ENCODE measurements around the gene TNFAIP6. TPM values are rescaled to one million over a fixed set of nuclear protein-coding genes. Genes with fewer than 3 reads are reported as not detected.

Gene TNFAIP6
- polyA plus RNA-seq, 1 of the 3 experiments (the other 2 are of a cell fraction): 0.58 TPM

DNA sequence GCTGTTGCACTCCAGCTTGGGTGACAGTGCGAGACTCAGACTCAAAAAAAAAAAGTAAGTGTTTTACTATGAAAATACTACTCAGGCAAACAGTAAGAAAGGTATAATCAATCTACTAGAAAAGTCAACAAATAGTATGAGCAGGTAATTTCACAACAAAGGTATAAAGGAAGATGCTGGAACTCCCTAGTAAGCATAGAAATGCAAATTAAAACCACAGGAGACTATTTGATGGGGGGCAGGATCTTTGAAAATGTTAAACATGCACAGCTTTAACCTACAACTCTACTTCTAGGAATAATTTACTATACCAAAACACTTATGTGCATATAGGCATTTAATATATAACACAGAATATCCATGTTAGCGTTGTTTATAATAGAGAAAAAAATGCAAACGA lies 24.3 kb upstream of the TNFAIP6 start:
- ChIA-PET CTCF (no interaction called here), POLR2A (no interaction called here)
- Histone ChIP-seq H3K9me2 (no peaks in the 10 kb centered on the region), H3K27me3 (ENCODE audit: insufficient read depth) (no peaks in the 10 kb centered on the region), H3F3A (replicated peaks; ENCODE audit: insufficient read depth) (peaks cover 15% of the 10 kb centered on the region), H2AFZ (ENCODE audit: low read depth) (no peak overlapping the region), H3K36me3 (replicated peaks in 1 of 2; ENCODE audit: control insufficient read depth in 1 of 2, insufficient read depth in 2 of 2, low read length in 1 of 2) (no peaks in the 10 kb centered on the region), H3K79me2 (ENCODE audit: insufficient read depth) (no peaks in the 10 kb centered on the region), H3K27ac (ENCODE audit: low read depth in 2 of 2, low read length in 1 of 2) (peak overlapping the region in 1 of 2 experiments; percentile 89; a peak in 1 of 4 replicates), H3K4me3 (ENCODE audit: low read depth in 2 of 2, low read length in 1 of 2) (no peak overlapping the region), H3K4me1 (ENCODE audit: control insufficient read depth in 1 of 2, insufficient read depth in 2 of 2, low read depth in 1 of 2, low read length in 1 of 2) (peaks cover 7 to 27% of the 10 kb centered on the region in 2 experiments), H3K9ac (no peak overlapping the region), H4K20me1 (ENCODE audit: insufficient read depth) (no peaks in the 10 kb centered on the region), H3K4me2 (no peak overlapping the region), H3K9me3 (0 out of 2 replicates have a peak, but pooled peaks cover 5% of the 10 kb centered on the region)
- 86% methylated on average over 3 of the region's 3 CpGs for WGBS (ENCODE audit: low lambda C conversion rate)
- TF ChIP-seq GATA2 (CRISPR knock-in tag; IDR thresholded peaks at IDR 0.05): no peak
- TF ChIP-seq RXRA (IDR thresholded peaks at IDR 0.05; ENCODE audit: borderline replicate concordance, low read depth): no peak
- no peak for DNase-seq

- Histone ChIP-seq H3K27ac (ENCODE audit: low read depth in 2 of 2, low read length in 1 of 2) (peak overlapping the region; percentile 58 to 89), H3K36me3 (replicated peaks in 1 of 2; ENCODE audit: control insufficient read depth in 1 of 2, insufficient read depth in 2 of 2, low read length in 1 of 2) (no peaks in the 10 kb centered on the region), H3K4me2 (peak overlapping the region; percentile 55), H4K20me1 (ENCODE audit: insufficient read depth) (no peaks in the 10 kb centered on the region), H3K27me3 (ENCODE audit: insufficient read depth) (no peaks in the 10 kb centered on the region), H3K4me3 (ENCODE audit: low read depth in 2 of 2, low read length in 1 of 2) (no peak overlapping the region), H3K79me2 (ENCODE audit: insufficient read depth) (no peaks in the 10 kb centered on the region), H3K4me1 (ENCODE audit: control insufficient read depth in 1 of 2, insufficient read depth in 2 of 2, low read depth in 1 of 2, low read length in 1 of 2) (peaks cover 7 to 27% of the 10 kb centered on the region in 2 experiments), H2AFZ (ENCODE audit: low read depth) (no peak overlapping the region), H3F3A (replicated peaks; ENCODE audit: insufficient read depth) (peaks cover 21% of the 10 kb centered on the region), H3K9ac (peak overlapping the region; percentile 33; the same call in 1 of the 2 replicates), H3K9me2 (no peaks in the 10 kb centered on the region), H3K9me3 (0 out of 2 replicates have a peak, but pooled peaks cover 5% of the 10 kb centered on the region)
- WGBS (ENCODE audit: low lambda C conversion rate): 50% methylated on average over 3 of the region's 3 CpGs
- CTCF ChIA-PET: no interaction called here
- POLR2A ChIA-PET: no interaction called here
- TF ChIP-seq NFIC (IDR thresholded peaks at IDR 0.05; ENCODE audit: borderline replicate concordance): peak; percentile 98
- no peak for TF ChIP-seq MEF2A (IDR thresholded peaks at IDR 0.05; ENCODE audit: borderline replicate concordance, low read depth)
- TF ChIP-seq FOSL2 (IDR thresholded peaks at IDR 0.05; ENCODE audit: borderline replicate concordance, low read depth): peak; percentile 91
- TF ChIP-seq CHD2 (IDR thresholded peaks at IDR 0.05; ENCODE audit: low read length, partially characterized antibody): no peak
- peak; percentile 75 for TF ChIP-seq PBX3 (IDR thresholded peaks at IDR 0.05)
- peak; percentile 71; the same call in 1 of the 2 replicates for TF ChIP-seq TEAD4 (IDR thresholded peaks at IDR 0.05; ENCODE audit: borderline replicate concordance, insufficient read depth)
- peak; percentile 57; the same call in 1 of the 2 replicates for TF ChIP-seq RXRA (IDR thresholded peaks at IDR 0.05; ENCODE audit: borderline replicate concordance, low read depth)
- TF ChIP-seq, protein P1, sequence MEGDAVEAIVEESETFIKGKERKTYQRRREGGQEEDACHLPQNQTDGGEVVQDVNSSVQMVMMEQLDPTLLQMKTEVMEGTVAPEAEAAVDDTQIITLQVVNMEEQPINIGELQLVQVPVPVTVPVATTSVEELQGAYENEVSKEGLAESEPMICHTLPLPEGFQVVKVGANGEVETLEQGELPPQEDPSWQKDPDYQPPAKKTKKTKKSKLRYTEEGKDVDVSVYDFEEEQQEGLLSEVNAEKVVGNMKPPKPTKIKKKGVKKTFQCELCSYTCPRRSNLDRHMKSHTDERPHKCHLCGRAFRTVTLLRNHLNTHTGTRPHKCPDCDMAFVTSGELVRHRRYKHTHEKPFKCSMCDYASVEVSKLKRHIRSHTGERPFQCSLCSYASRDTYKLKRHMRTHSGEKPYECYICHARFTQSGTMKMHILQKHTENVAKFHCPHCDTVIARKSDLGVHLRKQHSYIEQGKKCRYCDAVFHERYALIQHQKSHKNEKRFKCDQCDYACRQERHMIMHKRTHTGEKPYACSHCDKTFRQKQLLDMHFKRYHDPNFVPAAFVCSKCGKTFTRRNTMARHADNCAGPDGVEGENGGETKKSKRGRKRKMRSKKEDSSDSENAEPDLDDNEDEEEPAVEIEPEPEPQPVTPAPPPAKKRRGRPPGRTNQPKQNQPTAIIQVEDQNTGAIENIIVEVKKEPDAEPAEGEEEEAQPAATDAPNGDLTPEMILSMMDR (IDR thresholded peaks at IDR 0.05): no peak
- peak; percentile 88; the same call in 1 of the 2 replicates for TF ChIP-seq POLR2AphosphoS5 (IDR thresholded peaks at IDR 0.05; ENCODE audit: low read depth, low read length)
- no peak for TF ChIP-seq FOXJ3 (CRISPR knock-in tag; IDR thresholded peaks at IDR 0.05)
- TF ChIP-seq EP300 (IDR thresholded peaks at IDR 0.05; ENCODE audit: borderline replicate concordance in 1 of 2, low read depth in 1 of 2, low read length in 1 of 2): peak in 1 of 2 experiments; percentile 81; a peak in 3 of 4 replicates
- TF ChIP-seq, protein P2, sequence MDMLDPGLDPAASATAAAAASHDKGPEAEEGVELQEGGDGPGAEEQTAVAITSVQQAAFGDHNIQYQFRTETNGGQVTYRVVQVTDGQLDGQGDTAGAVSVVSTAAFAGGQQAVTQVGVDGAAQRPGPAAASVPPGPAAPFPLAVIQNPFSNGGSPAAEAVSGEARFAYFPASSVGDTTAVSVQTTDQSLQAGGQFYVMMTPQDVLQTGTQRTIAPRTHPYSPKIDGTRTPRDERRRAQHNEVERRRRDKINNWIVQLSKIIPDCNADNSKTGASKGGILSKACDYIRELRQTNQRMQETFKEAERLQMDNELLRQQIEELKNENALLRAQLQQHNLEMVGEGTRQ (IDR thresholded peaks at IDR 0.05; ENCODE audit: borderline replicate concordance, low read depth, low read length): no peak
- peak; percentile 99 for TF ChIP-seq TCF12 (IDR thresholded peaks at IDR 0.05)
- peak; percentile 96 for TF ChIP-seq JUND (IDR thresholded peaks at IDR 0.05)
- peak; percentile 53; the same call in 1 of the 2 replicates for TF ChIP-seq YY1 (IDR thresholded peaks at IDR 0.05; ENCODE audit: low read depth)
- TF ChIP-seq ZBTB33 (IDR thresholded peaks at IDR 0.05; ENCODE audit: borderline replicate concordance, low read depth): peak; percentile 71; the same call in 1 of the 2 replicates
- peak; percentile 49 for DNase-seq
These were observed 23.1 kb upstream of the TNFAIP6 start for GRCh38 chr2:151334082-151334815.

Measured in SK-N-SH (cell line).